HCT116 (cell line): ENCODE results near the gene EOMES. TPM values are rescaled to one million over a fixed set of nuclear protein-coding genes. Genes with fewer than 3 reads are reported as not detected.

ENCODE experiments used
- ATAC-seq: fragments of 200-7000 bp; cut with Tn5 transposase; 2 replicates; pipeline ENCODE4 v1.9.1; 2020; ENCODE audit warnings: mild to moderate bottlenecking, moderate library complexity
- BruUV-seq: library from RNA; stranded (reverse); fragments of 400-500 nt; replicated peaks from 2 replicates; lab custom pipeline; 2021; lab: Mats Ljungman, UMichigan
- CTCF ChIA-PET: fragments of 300-600 bp; sonication (Branson Sonifier 250); formaldehyde crosslinking; loops from one replicate; lab custom pipeline; 2021; ENCODE audit warnings: antibody characterized with exemption; lab: Charles Lee
- POLR2A ChIA-PET: fragments of 300-600, 350-600 bp; sonication (Branson Sonifier 250); formaldehyde crosslinking; loops from one replicate; lab custom pipeline; 2021; ENCODE audit warnings: antibody characterized with exemption; lab: Charles Lee
- RAD21 ChIA-PET, 2 experiments: fragments of 300-600 bp; sonication (Branson Sonifier 250); formaldehyde crosslinking; loops; one replicate each; lab custom pipeline; 2023; ENCODE audit warnings: low total read pairs in 2 of 2; ENCODE audit not compliant: uncharacterized antibody in 2 of 2, unreplicated experiment in 2 of 2, low non-redundant PET in 1 of 2; lab: Charles Lee
- DNase-seq: peaks from one replicate; pipeline ENCODE4 v3.0.0-alpha.2; 2010; ENCODE audit warnings: low read depth, low spot score
- H2AFZ ChIP-seq: fragments of 200-600 bp; shearing (Covaris generic), sonication (generic); 2 replicates; pipeline ENCODE4 v1.6.1; 2017; ENCODE audit warnings: low read depth, mixed run types, mixed read lengths, antibody characterized with exemption, low read length; ENCODE audit not compliant: poor library complexity, severe bottlenecking
- H3K27ac ChIP-seq: 2 replicates; pipeline ENCODE4 v1.5.1; 2012; ENCODE audit warnings: low read depth, low read length
- H3K27me3 ChIP-seq: fragments of 200-600 bp; sonication (generic); 2 replicates; pipeline ENCODE4 v1.6.1; 2016; ENCODE audit warnings: mixed run types, low read length, mixed read lengths; ENCODE audit not compliant: insufficient read depth
- H3K36me3 ChIP-seq, 2 experiments: fragments of 200-500 bp in 1 of 2; fragments of 200-600 bp in 1 of 2; sonication (Bioruptor generic) in 1 of 2; sonication (generic) in 1 of 2; 2 replicates each; pipeline versions ENCODE4 v1.5.1 to v1.6.1; 2014 to 2016; ENCODE audit warnings: low read length in 2 of 2, inconsistent platforms in 1 of 2, mixed read lengths in 1 of 2, mixed run types in 1 of 2; ENCODE audit not compliant: insufficient read depth in 2 of 2, control insufficient read depth in 1 of 2
- H3K4me1 ChIP-seq, 2 experiments: fragments of 200-600 bp in 1 of 2; sonication (generic) in 1 of 2; 2 replicates each; pipeline versions ENCODE4 v1.5.1 to v1.6.1; 2012 to 2017; ENCODE audit warnings: low read length in 2 of 2, inconsistent platforms in 1 of 2, mild to moderate bottlenecking in 1 of 2, mixed read lengths in 1 of 2, mixed run types in 1 of 2, moderate library complexity in 1 of 2; ENCODE audit not compliant: insufficient read depth in 2 of 2, control insufficient read depth in 1 of 2
- H3K4me2 ChIP-seq: fragments of 200-600 bp; sonication (generic); 2 replicates; pipeline ENCODE4 v1.6.1; 2017; ENCODE audit warnings: mixed run types, low read length, mixed read lengths
- H3K4me3 ChIP-seq, 2 experiments: fragments of 200-600 bp in 1 of 2; sonication (generic) in 1 of 2; replicated peaks in 1 of 2; 2 replicates each; pipeline ENCODE4 v1.5.1; 2011 to 2016; ENCODE audit warnings: low read length in 2 of 2, control low read depth in 1 of 2, low read depth in 1 of 2, mild to moderate bottlenecking in 1 of 2, mixed read lengths in 1 of 2, mixed run types in 1 of 2
- H3K79me2 ChIP-seq: fragments of 200-600 bp; sonication (generic); 2 replicates; pipeline ENCODE4 v1.6.1; 2017; ENCODE audit warnings: mild to moderate bottlenecking, mixed run types, low read length, moderate library complexity, mixed read lengths; ENCODE audit not compliant: insufficient read depth
- H3K9ac ChIP-seq: fragments of 200-600 bp; sonication (generic); 2 replicates; pipeline ENCODE4 v1.6.1; 2016; ENCODE audit warnings: low read length, mixed read lengths
- H3K9me2 ChIP-seq: fragments of 200-600 bp; sonication (generic), shearing (Covaris generic); 2 replicates; pipeline ENCODE4 v1.6.1; 2017; ENCODE audit warnings: mixed run types, mild to moderate bottlenecking, moderate library complexity; ENCODE audit not compliant: insufficient read depth
- H3K9me3 ChIP-seq, 2 experiments: fragments of 200-500 bp in 1 of 2; fragments of 200-600 bp in 1 of 2; sonication (Bioruptor generic) in 1 of 2; sonication (generic) in 1 of 2; 2 replicates each; pipeline ENCODE4 v1.6.1; 2014 to 2017; ENCODE audit warnings: low read length in 2 of 2, mixed read lengths in 2 of 2, inconsistent platforms in 1 of 2, low read depth in 1 of 2, mild to moderate bottlenecking in 1 of 2, mixed run types in 1 of 2, moderate library complexity in 1 of 2; ENCODE audit not compliant: control insufficient read depth in 1 of 2, insufficient read depth in 1 of 2
- H4K20me1 ChIP-seq: fragments of 200-600 bp; sonication (generic), shearing (Covaris generic); 2 replicates; pipeline ENCODE4 v1.6.1; 2017; ENCODE audit warnings: mixed run types, mild to moderate bottlenecking, moderate library complexity; ENCODE audit not compliant: insufficient read depth
- EGR1 ChIP-seq: IDR thresholded peaks from 2 replicates; pipeline ENCODE4 v1.6.1; 2012; ENCODE audit warnings: low read depth
- EZH2phosphoT487 ChIP-seq: fragments of 200-600 bp; IDR thresholded peaks from 2 replicates; pipeline ENCODE4 v1.6.1; 2018; ENCODE audit warnings: antibody characterized with exemption, borderline replicate concordance
- JUND ChIP-seq: IDR thresholded peaks from 2 replicates; pipeline ENCODE4 v1.6.1; 2012
- POLR2AphosphoS5 ChIP-seq: IDR thresholded peaks from 2 replicates; pipeline ENCODE4 v1.6.1; 2011; ENCODE audit warnings: mild to moderate bottlenecking, low read depth, low read length, moderate library complexity
- SP1 ChIP-seq: IDR thresholded peaks from 2 replicates; pipeline ENCODE4 v1.6.1; 2012; ENCODE audit warnings: low read depth
- TCF7L2 ChIP-seq: IDR thresholded peaks from 2 replicates; pipeline ENCODE4 v1.7.0; 2011; ENCODE audit warnings: borderline replicate concordance, inconsistent platforms; ENCODE audit not compliant: insufficient read depth, insufficient read length; ENCODE audit errors: extremely low read depth
- ZFX ChIP-seq: fragments of 450-650 bp; IDR thresholded peaks from 2 replicates; pipeline ENCODE4 v1.6.1; 2017
- intact Hi-C: fragments of 100-400 bp; cut with micrococcal nuclease; formaldehyde crosslinking; loops from 2 replicates; pipeline ENCODE4 v1.10.0; 2022
- total RNA-seq: library from RNA; stranded (reverse); gene quantifications from one replicate; pipeline ENCODE4 v1.2.1, GENCODE V29; 2021; ENCODE audit not compliant: unreplicated experiment
- TF ChIP-seq, protein P1 (sequence below), 3 experiments: fragments of 200-600 bp in 1 of 3; sonication (generic) in 1 of 3; IDR thresholded peaks in 2 of 3; conservative IDR thresholded peaks in 1 of 3; 2 replicates each; pipeline ENCODE4 v1.5.1; 2012 to 2017; ENCODE audit warnings: low read depth in 2 of 3, low read length in 2 of 3, antibody characterized with exemption in 1 of 3, borderline replicate concordance in 1 of 3, control low read depth in 1 of 3, mild to moderate bottlenecking in 1 of 3, mixed read lengths in 1 of 3, mixed run types in 1 of 3, moderate library complexity in 1 of 3; ENCODE audit not compliant: insufficient read depth in 1 of 3

Gene EOMES
- total RNA-seq, 1 experiment from 2014 or later: 1.4 TPM

DNA sequence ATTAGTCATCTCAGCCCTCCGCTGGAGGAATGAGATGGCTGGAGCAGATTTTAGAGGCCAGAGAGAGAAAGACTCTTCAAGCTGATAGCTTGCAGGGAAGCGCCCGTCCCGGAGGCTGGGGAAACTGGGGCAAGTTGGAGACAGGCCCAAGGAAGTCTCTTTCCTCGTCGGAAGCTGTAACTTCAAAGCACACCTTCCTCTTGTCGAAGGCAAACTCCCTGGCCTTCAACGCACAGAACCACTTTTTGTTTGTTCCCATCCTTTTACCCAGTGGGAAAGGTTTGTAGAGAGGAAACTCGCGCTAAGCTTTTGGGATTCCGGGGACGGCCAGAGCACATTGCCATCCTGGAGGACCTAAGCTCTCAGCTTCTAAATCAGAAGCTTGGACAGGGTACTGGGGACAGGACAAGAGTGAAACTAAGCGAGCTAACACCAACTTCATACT is 900 bp upstream of the EOMES start:
- BruUV-seq: no TSS peak
- CTCF ChIA-PET: interaction anchor here (2.5 kb wide), 1 partner anchor 11 kb away, joined by 30 read pairs; no protein-coding TSS in a partner anchor
- no peaks in the 10 kb centered on the region for H3K36me3 ChIP-seq
- no peak overlapping the region for H3K9ac ChIP-seq
- H3K79me2 ChIP-seq: no peaks in the 10 kb centered on the region
- H3K9me2 ChIP-seq: no peaks in the 10 kb centered on the region
- no peak overlapping the region for H3K27ac ChIP-seq
- no peaks in the 10 kb centered on the region for H4K20me1 ChIP-seq
- H2AFZ ChIP-seq: peak overlapping the region; percentile 70
- no peak for DNase-seq
- no peaks in the 10 kb centered on the region for H3K9me3 ChIP-seq
- no peak for ATAC-seq
- peaks cover 3 to 10% of the 10 kb centered on the region in 2 experiments; a peak in 2 of 4 replicates for H3K4me1 ChIP-seq
- H3K27me3 ChIP-seq: no peaks in the 10 kb centered on the region
- TF ChIP-seq JUND (no peak), POLR2AphosphoS5 (no peak), EZH2phosphoT487 (no peak)
- H3K4me3 ChIP-seq: peak overlapping the region in 1 of 2 experiments; percentile 90; a peak in 2 of 4 replicates
- RAD21 ChIA-PET: no interaction called here
- intact Hi-C loops: no loop called here
- peak overlapping the region; percentile 96 for H3K4me2 ChIP-seq
- POLR2A ChIA-PET: interaction anchor here (3.0 kb wide), 1 partner anchor 11 kb away, joined by 13 read pairs; no protein-coding TSS in a partner anchor

DNA sequence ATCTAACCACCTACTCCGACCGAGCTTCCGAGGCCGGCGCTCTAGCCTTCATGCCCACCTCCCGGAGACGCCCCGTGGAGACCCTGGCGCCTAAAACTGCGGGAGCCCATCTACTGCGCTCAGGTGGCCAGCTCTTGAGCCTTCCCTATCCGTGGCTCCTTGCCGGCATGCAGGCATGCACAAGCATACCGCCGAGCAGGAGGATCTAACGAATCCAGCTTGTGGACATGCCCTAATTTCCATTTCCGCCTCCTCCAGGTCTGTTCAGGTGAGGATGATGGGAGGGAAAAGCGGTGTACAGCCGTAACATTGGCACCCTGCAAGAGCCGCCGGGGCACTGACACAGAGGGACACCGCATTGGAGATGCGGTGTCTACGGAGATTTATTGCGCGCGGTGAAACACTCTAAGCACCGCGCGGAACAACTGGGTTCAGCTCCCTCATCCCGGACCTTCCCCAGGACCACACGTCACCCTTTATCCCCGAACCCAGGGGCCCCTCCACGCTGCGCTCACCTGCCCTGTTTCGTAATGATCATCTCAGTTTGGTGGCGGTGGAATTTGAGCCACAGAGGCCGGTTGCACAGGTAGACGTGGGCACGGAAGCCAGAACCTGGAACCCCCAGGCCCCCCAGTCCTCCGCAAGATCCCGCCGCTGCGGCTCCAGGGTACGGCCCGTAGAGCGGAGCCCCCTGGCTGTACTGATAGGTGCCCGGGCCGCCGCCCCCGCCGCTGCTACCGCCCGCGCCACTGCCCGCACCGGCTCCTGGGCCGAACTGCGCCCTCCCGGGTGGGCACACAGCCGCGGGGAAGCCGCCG is 1.0 kb downstream of the EOMES start:
- H3K9me2 ChIP-seq: no peaks in the 10 kb centered on the region
- DNase-seq (peak; percentile 34), ATAC-seq (peak; percentile 79)
- RAD21 ChIA-PET: interaction anchor here in 1 of 2 experiments (1.0 kb wide), 1 partner anchor 9 kb away, joined by 3 read pairs; no protein-coding TSS in a partner anchor
- no TSS peak for BruUV-seq
- H3K27me3 ChIP-seq: no peaks in the 10 kb centered on the region
- peaks cover 3 to 10% of the 10 kb centered on the region in 2 experiments; a peak in 2 of 4 replicates for H3K4me1 ChIP-seq
- intact Hi-C loops: loop anchor here (1.0 kb wide), 1 partner anchor 520 kb away; the partner anchor contains the start of gene CMC1
- H3K27ac ChIP-seq: peak overlapping the region; percentile 70
- CTCF ChIA-PET: interaction anchor here (0.7 to 2.5 kb wide), 14 partner anchors 9 to 615 kb away, joined by 3 to 30 read pairs (median 4); no protein-coding TSS in a partner anchor
- H3K36me3 ChIP-seq: no peaks in the 10 kb centered on the region
- H3K79me2 ChIP-seq: no peaks in the 10 kb centered on the region
- POLR2A ChIA-PET: interaction anchor here (1.2 to 3.0 kb wide), 4 partner anchors 9 to 628 kb away, joined by 3 to 13 read pairs (median 4); partner anchors contain the start of genes AZI2 and ZCWPW2
- H3K9me3 ChIP-seq: no peaks in the 10 kb centered on the region
- peak overlapping the region; percentile 62 for H3K9ac ChIP-seq
- H2AFZ ChIP-seq: peak overlapping the region; percentile 94
- peak overlapping the region; percentile 78 to 90 for H3K4me3 ChIP-seq
- no peak for TF ChIP-seq TCF7L2
- peak; percentile 29; the same call in 1 of the 2 replicates for TF ChIP-seq ZFX
- TF ChIP-seq, protein P1, sequence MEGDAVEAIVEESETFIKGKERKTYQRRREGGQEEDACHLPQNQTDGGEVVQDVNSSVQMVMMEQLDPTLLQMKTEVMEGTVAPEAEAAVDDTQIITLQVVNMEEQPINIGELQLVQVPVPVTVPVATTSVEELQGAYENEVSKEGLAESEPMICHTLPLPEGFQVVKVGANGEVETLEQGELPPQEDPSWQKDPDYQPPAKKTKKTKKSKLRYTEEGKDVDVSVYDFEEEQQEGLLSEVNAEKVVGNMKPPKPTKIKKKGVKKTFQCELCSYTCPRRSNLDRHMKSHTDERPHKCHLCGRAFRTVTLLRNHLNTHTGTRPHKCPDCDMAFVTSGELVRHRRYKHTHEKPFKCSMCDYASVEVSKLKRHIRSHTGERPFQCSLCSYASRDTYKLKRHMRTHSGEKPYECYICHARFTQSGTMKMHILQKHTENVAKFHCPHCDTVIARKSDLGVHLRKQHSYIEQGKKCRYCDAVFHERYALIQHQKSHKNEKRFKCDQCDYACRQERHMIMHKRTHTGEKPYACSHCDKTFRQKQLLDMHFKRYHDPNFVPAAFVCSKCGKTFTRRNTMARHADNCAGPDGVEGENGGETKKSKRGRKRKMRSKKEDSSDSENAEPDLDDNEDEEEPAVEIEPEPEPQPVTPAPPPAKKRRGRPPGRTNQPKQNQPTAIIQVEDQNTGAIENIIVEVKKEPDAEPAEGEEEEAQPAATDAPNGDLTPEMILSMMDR (IDR thresholded peaks at IDR 0.05 in 2 of 3, conservative IDR thresholded peaks at IDR 0.05 in 1 of 3; ENCODE audit: borderline replicate concordance in 1 of 3, insufficient read depth in 1 of 3, low read depth in 2 of 3, low read length in 2 of 3): peak in 1 of 3 experiments; percentile 63; a peak in 2 of 6 replicates
- TF ChIP-seq SP1: no peak
- TF ChIP-seq EGR1: peak; percentile 53; the same call in 1 of the 2 replicates
- TF ChIP-seq, all 23 proteins: peak for 3
- Histone ChIP-seq H4K20me1 (no peaks in the 10 kb centered on the region), H3K4me2 (peak overlapping the region; percentile 96)
